ENCODE measurements around the gene AAR2.

AAR2 gene

GRCh38 chr20:36219671-36220220 is 16.5 kb upstream of the AAR2 start:
- Histone ChIP-seq H3K27me3 (replicated peaks; ENCODE audit: control insufficient read depth, insufficient read depth, low read length) (no peaks in the 10 kb centered on the region), H3K36me3 (ENCODE audit: control insufficient read depth, insufficient read depth, low read length, severe bottlenecking) (peaks cover 31% of the 10 kb centered on the region), H3K9me3 (ENCODE audit: control insufficient read depth, low read length) (no peaks in the 10 kb centered on the region), H3K9ac (ENCODE audit: low read length) (no peak overlapping the region), H3K4me1 (ENCODE audit: control insufficient read depth, insufficient read depth, low read length) (no peaks in the 10 kb centered on the region), H3K4me3 (ENCODE audit: low read length) (no peak overlapping the region)
- no peak for DNase-seq (ENCODE audit: low read depth)

DNA sequence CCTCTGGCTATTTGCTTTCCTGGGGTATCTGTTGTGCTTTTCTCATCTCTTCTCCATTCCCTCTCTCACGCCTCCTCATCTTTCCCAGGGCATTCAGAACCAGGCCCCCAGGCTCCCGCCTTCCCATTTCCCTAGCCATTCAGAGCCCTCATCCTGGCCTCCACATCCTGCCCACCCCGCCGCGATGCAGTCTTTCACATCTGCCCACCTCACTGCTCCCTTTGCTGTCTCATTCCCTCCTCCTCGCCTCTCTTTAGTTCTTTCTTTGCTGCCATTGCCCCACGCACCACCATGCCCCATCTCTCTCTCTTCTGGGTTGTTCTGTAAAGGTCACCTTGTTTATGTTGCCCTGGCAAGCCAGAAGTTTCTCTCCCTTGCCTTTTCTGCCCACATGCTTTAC is 10.6 kb upstream of the AAR2 start:
- Histone ChIP-seq H3K4me1 (ENCODE audit: control insufficient read depth, insufficient read depth, low read length) (no peaks in the 10 kb centered on the region), H3K4me3 (ENCODE audit: low read length) (no peak overlapping the region), H3K9ac (ENCODE audit: low read length) (no peak overlapping the region), H3K9me3 (ENCODE audit: control insufficient read depth, low read length) (no peaks in the 10 kb centered on the region), H3K27me3 (replicated peaks; ENCODE audit: control insufficient read depth, insufficient read depth, low read length) (no peaks in the 10 kb centered on the region), H3K36me3 (ENCODE audit: control insufficient read depth, insufficient read depth, low read length, severe bottlenecking) (peaks cover 29% of the 10 kb centered on the region)
- no peak for DNase-seq (ENCODE audit: low read depth)

- H3K4me3 ChIP-seq (ENCODE audit: low read length), result no peak overlapping the region
- H3K9ac ChIP-seq (ENCODE audit: low read length), result no peak overlapping the region
- no peaks in the 10 kb centered on the region for H3K27me3 ChIP-seq (replicated peaks; ENCODE audit: control insufficient read depth, insufficient read depth, low read length)
- H3K4me1 ChIP-seq (ENCODE audit: control insufficient read depth, insufficient read depth, low read length), result no peaks in the 10 kb centered on the region
- H3K9me3 ChIP-seq (ENCODE audit: control insufficient read depth, low read length), result no peaks in the 10 kb centered on the region
- no peak for DNase-seq (ENCODE audit: low read depth)
- H3K36me3 ChIP-seq (ENCODE audit: control insufficient read depth, insufficient read depth, low read length, severe bottlenecking), result peaks cover 23% of the 10 kb centered on the region
Observed at GRCh38 chr20:36228770-36229169, 7.5 kb upstream of the AAR2 start.

DNA sequence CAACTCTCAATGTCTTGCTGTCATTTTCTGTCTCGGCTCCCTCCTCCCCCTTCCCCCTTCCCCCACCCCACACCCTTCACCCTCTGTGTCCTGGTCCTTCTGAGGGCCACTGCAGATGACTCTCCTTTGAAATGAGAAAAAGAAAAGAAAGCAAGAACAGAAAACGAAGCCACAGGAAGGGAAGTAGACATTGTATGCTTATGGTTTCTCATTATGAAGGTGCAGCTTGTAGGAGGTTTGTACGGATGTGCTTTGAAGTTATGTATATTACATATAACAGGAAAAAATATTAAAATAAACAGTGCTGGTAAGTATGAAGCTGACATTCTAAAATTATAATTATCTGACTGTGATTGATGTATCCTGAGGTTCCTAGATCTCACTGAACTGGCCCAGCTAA is 6.3 kb upstream of the AAR2 start:
- H3K9ac ChIP-seq (ENCODE audit: low read length), result no peak overlapping the region
- peaks cover 21% of the 10 kb centered on the region for H3K36me3 ChIP-seq (ENCODE audit: control insufficient read depth, insufficient read depth, low read length, severe bottlenecking)
- H3K4me1 ChIP-seq (ENCODE audit: control insufficient read depth, insufficient read depth, low read length), result no peaks in the 10 kb centered on the region
- no peaks in the 10 kb centered on the region for H3K9me3 ChIP-seq (ENCODE audit: control insufficient read depth, low read length)
- H3K4me3 ChIP-seq (ENCODE audit: low read length), result no peak overlapping the region
- H3K27me3 ChIP-seq (replicated peaks; ENCODE audit: control insufficient read depth, insufficient read depth, low read length), result no peaks in the 10 kb centered on the region
- no peak for DNase-seq (ENCODE audit: low read depth)

GRCh38 chr20:36231331-36231730 is 4.9 kb upstream of the AAR2 start:
- Histone ChIP-seq H3K4me1 (ENCODE audit: control insufficient read depth, insufficient read depth, low read length) (peaks cover 4% of the 10 kb centered on the region), H3K4me3 (ENCODE audit: low read length) (no peak overlapping the region), H3K27me3 (replicated peaks; ENCODE audit: control insufficient read depth, insufficient read depth, low read length) (no peaks in the 10 kb centered on the region), H3K9me3 (ENCODE audit: control insufficient read depth, low read length) (no peaks in the 10 kb centered on the region), H3K9ac (ENCODE audit: low read length) (no peak overlapping the region), H3K36me3 (ENCODE audit: control insufficient read depth, insufficient read depth, low read length, severe bottlenecking) (peaks cover 12% of the 10 kb centered on the region)
- no peak for DNase-seq (ENCODE audit: low read depth)

- H3K27me3 ChIP-seq (replicated peaks; ENCODE audit: control insufficient read depth, insufficient read depth, low read length), result no peaks in the 10 kb centered on the region
- no peak overlapping the region for H3K4me3 ChIP-seq (ENCODE audit: low read length)
- H3K4me1 ChIP-seq (ENCODE audit: control insufficient read depth, insufficient read depth, low read length), result peaks cover 19% of the 10 kb centered on the region
- H3K9ac ChIP-seq (ENCODE audit: low read length), result no peak overlapping the region
- H3K9me3 ChIP-seq (ENCODE audit: control insufficient read depth, low read length), result no peaks in the 10 kb centered on the region
- DNase-seq (ENCODE audit: low read depth), result no peak
- H3K36me3 ChIP-seq (ENCODE audit: control insufficient read depth, insufficient read depth, low read length, severe bottlenecking), result peaks cover 2% of the 10 kb centered on the region
Observed at GRCh38 chr20:36234771-36235320, 1.4 kb upstream of the AAR2 start.

DNA sequence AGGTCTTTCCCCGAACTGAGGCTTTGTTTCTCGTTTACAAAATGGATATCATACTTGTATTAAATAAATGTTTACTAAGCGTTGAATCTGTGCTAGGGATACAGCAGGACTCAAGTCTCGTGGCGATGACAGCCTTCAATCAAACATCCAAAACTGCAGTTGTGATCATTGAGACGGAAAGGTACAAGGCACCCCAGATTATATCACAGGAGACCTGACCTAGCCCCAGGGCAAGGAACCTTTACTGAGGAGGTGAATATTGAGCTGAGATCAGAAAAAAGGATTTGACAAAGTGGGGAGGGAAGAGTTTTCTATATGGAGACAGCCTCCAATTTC is 476 bp downstream of the AAR2 start:
- H3K9me3 ChIP-seq (ENCODE audit: control insufficient read depth, low read length), result no peaks in the 10 kb centered on the region
- H3K4me3 ChIP-seq (ENCODE audit: low read length), result peak overlapping the region; percentile 91
- H3K4me1 ChIP-seq (ENCODE audit: control insufficient read depth, insufficient read depth, low read length), result peaks cover 19% of the 10 kb centered on the region
- H3K36me3 ChIP-seq (ENCODE audit: control insufficient read depth, insufficient read depth, low read length, severe bottlenecking), result peaks cover 21% of the 10 kb centered on the region
- DNase-seq (ENCODE audit: low read depth), result no peak
- peak overlapping the region; percentile 95 for H3K9ac ChIP-seq (ENCODE audit: low read length)
- H3K27me3 ChIP-seq (replicated peaks; ENCODE audit: control insufficient read depth, insufficient read depth, low read length), result no peaks in the 10 kb centered on the region

DNA sequence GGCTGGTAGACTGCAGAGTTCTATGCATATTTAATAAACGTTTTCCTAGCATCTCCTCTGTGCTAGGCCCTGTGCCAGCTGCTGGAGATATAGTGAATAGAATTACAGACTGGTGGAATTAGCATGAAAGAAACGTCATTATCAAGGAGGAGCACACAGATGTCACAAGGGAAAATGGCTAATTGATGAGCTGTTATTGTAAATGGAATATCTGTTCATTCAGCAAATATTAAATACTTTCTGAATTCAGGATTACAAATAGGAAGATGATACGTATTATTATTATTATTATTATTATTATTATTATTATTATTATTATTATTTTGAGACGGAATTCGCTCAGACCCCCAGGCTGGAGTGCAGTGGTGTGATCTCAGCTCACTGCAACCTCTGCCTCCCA is 1.2 kb downstream of the AAR2 start:
- peak; percentile 1 for DNase-seq (ENCODE audit: low read depth)
- Histone ChIP-seq H3K4me1 (ENCODE audit: control insufficient read depth, insufficient read depth, low read length) (peaks cover 19% of the 10 kb centered on the region), H3K9ac (ENCODE audit: low read length) (peak overlapping the region; percentile 95), H3K27me3 (replicated peaks; ENCODE audit: control insufficient read depth, insufficient read depth, low read length) (no peaks in the 10 kb centered on the region), H3K36me3 (ENCODE audit: control insufficient read depth, insufficient read depth, low read length, severe bottlenecking) (peaks cover 23% of the 10 kb centered on the region), H3K9me3 (ENCODE audit: control insufficient read depth, low read length) (no peaks in the 10 kb centered on the region), H3K4me3 (ENCODE audit: low read length) (peak overlapping the region; percentile 91)

DNA sequence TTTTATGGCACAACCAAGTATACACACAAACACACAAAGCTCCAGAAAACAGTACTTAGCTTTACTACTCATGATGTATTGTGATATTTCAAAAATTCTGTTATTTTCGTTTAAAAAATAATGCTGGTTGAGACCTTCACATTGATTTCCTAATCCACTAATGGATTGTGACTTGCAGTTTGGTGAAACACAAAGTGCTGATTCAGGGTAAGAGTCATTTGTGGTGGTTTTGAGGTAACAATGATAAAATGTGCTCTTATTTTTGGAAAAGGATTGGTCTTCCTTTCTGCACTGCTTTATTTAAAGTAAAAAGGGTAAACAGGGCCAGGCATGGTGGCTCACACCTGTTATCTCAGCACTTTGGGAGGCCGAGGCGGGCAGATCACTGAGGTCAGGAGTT is 1.9 kb downstream of the AAR2 start:
- no peaks in the 10 kb centered on the region for H3K27me3 ChIP-seq (replicated peaks; ENCODE audit: control insufficient read depth, insufficient read depth, low read length)
- peaks cover 30% of the 10 kb centered on the region for H3K36me3 ChIP-seq (ENCODE audit: control insufficient read depth, insufficient read depth, low read length, severe bottlenecking)
- DNase-seq (ENCODE audit: low read depth), result no peak
- peak overlapping the region; percentile 55 for H3K4me3 ChIP-seq (ENCODE audit: low read length)
- peak overlapping the region; percentile 19 for H3K9ac ChIP-seq (ENCODE audit: low read length)
- peaks cover 19% of the 10 kb centered on the region for H3K4me1 ChIP-seq (ENCODE audit: control insufficient read depth, insufficient read depth, low read length)
- H3K9me3 ChIP-seq (ENCODE audit: control insufficient read depth, low read length), result no peaks in the 10 kb centered on the region

- peak; percentile 1 for DNase-seq (ENCODE audit: low read depth)
- no peak overlapping the region for H3K9ac ChIP-seq (ENCODE audit: low read length)
- peaks cover 36% of the 10 kb centered on the region for H3K36me3 ChIP-seq (ENCODE audit: control insufficient read depth, insufficient read depth, low read length, severe bottlenecking)
- H3K4me1 ChIP-seq (ENCODE audit: control insufficient read depth, insufficient read depth, low read length), result peaks cover 19% of the 10 kb centered on the region
- H3K9me3 ChIP-seq (ENCODE audit: control insufficient read depth, low read length), result no peaks in the 10 kb centered on the region
- H3K27me3 ChIP-seq (replicated peaks; ENCODE audit: control insufficient read depth, insufficient read depth, low read length), result no peaks in the 10 kb centered on the region
- peak overlapping the region; percentile 55 for H3K4me3 ChIP-seq (ENCODE audit: low read length)
Observed at GRCh38 chr20:36238760-36239159, 2.5 kb downstream of the AAR2 start.

DNA sequence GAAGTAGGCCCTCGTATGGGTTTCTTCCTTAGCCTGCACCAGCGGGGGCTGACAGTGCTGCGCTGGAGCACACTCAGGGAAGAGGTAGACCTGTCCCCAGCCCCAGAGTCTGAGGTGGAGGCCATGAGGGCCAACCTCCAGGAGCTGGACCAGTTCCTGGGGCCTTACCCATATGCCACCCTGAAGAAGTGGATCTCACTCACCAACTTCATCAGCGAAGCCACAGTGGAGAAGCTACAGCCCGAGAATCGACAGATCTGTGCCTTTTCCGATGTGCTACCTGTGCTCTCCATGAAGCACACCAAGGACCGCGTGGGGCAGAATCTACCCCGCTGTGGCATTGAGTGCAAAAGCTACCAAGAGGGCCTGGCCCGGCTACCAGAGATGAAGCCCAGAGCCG is 3.8 kb downstream of the AAR2 start:
- Histone ChIP-seq H3K4me3 (ENCODE audit: low read length) (no peak overlapping the region), H3K36me3 (ENCODE audit: control insufficient read depth, insufficient read depth, low read length, severe bottlenecking) (peaks cover 49% of the 10 kb centered on the region), H3K9me3 (ENCODE audit: control insufficient read depth, low read length) (no peaks in the 10 kb centered on the region), H3K9ac (ENCODE audit: low read length) (no peak overlapping the region), H3K4me1 (ENCODE audit: control insufficient read depth, insufficient read depth, low read length) (peaks cover 19% of the 10 kb centered on the region), H3K27me3 (replicated peaks; ENCODE audit: control insufficient read depth, insufficient read depth, low read length) (no peaks in the 10 kb centered on the region)
- no peak for DNase-seq (ENCODE audit: low read depth)

DNA sequence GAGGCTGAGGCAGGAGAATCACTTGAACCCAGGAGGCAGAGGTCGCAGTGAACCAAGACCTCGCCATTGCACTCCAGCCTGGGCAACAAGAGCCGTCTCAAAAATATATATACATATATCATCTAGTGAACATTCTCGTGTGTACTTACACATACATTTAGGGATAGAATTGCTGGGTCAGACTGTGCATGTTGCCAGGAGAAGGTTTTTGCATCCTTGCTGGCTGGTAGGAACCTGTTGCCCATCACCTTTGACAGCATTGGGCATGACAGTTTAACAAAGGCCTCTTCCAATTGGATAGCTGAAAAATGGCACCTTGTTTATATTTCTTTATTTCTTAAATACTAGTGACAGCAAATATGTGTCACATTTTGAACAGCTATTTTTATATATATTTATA is 5.4 kb downstream of the AAR2 start:
- H3K36me3 ChIP-seq (ENCODE audit: control insufficient read depth, insufficient read depth, low read length, severe bottlenecking), result peaks cover 65% of the 10 kb centered on the region
- no peak for DNase-seq (ENCODE audit: low read depth)

More for the DNA sequence above, 5.4 kb downstream of the AAR2 start:
- Histone ChIP-seq H3K9me3 (ENCODE audit: control insufficient read depth, low read length) (no peaks in the 10 kb centered on the region), H3K27me3 (replicated peaks; ENCODE audit: control insufficient read depth, insufficient read depth, low read length) (no peaks in the 10 kb centered on the region), H3K4me3 (ENCODE audit: low read length) (no peak overlapping the region), H3K4me1 (ENCODE audit: control insufficient read depth, insufficient read depth, low read length) (peaks cover 14% of the 10 kb centered on the region), H3K9ac (ENCODE audit: low read length) (no peak overlapping the region)
